ENCODE results near the gene TUBB8. TPM values are rescaled to one million over a fixed set of nuclear protein-coding genes. Genes with fewer than 3 reads are reported as not detected.

The TUBB8 gene
- total and polyA plus RNA-seq, 2 of the 4 experiments (the other 2 are of a cell fraction): 0.07 TPM; not detected in 1

- Histone ChIP-seq H3K18ac (ENCODE audit: low read depth, low read length) (no peak overlapping the region), H2BK15ac (ENCODE audit: low read depth, low read length) (no peak overlapping the region), H3K4me2 (ENCODE audit: low read depth, low read length) (no peak overlapping the region), H4K5ac (ENCODE audit: low read depth, low read length) (no peak overlapping the region), H3K9me3 (ENCODE audit: control insufficient read depth, insufficient read depth, low read length) (no peaks in the 10 kb centered on the region), H2AK9ac (replicated peaks; ENCODE audit: low read depth, low read length, poor library complexity) (no peak overlapping the region), H3K14ac (replicated peaks; ENCODE audit: low read depth, low read length) (no peak overlapping the region), H3K23ac (ENCODE audit: low read depth, low read length) (no peak overlapping the region), H2BK5ac (ENCODE audit: low read depth, low read length, poor library complexity, severe bottlenecking) (no peak overlapping the region), H2BK120ac (ENCODE audit: low read depth, low read length) (no peak overlapping the region), H3K4me1 (ENCODE audit: control insufficient read depth, insufficient read depth, low read length) (no peaks in the 10 kb centered on the region), H4K8ac (ENCODE audit: low read depth in 2 of 2, low read length in 2 of 2) (no peak overlapping the region), H2AFZ (replicated peaks; ENCODE audit: low read length, poor library complexity) (no peak overlapping the region), H3K56ac (ENCODE audit: extremely low read depth, insufficient read depth, low read length) (no peak overlapping the region), H3K36me3 (ENCODE audit: control insufficient read depth, insufficient read depth, low read length) (no peaks in the 10 kb centered on the region), H3K9ac (ENCODE audit: low read depth, low read length) (no peak overlapping the region), H4K20me1 (ENCODE audit: insufficient read depth, low read length) (no peaks in the 10 kb centered on the region), H3K79me1 (ENCODE audit: low read depth in 1 of 2, low read length in 2 of 2) (no peaks in the 10 kb centered on the region), H3K4ac (ENCODE audit: low read depth, low read length) (no peak overlapping the region), H3K9me1 (ENCODE audit: insufficient read depth, low read length) (no peaks in the 10 kb centered on the region), H3K27ac (ENCODE audit: insufficient read depth, low read length) (no peak overlapping the region), H4K91ac (ENCODE audit: insufficient read depth, low read depth, low read length) (no peak overlapping the region), H2BK20ac (ENCODE audit: low read depth, low read length) (no peak overlapping the region), H2AK5ac (ENCODE audit: low read depth, low read length) (no peak overlapping the region), H3K4me3 (ENCODE audit: insufficient read depth, low read depth, low read length) (no peak overlapping the region), H3K27me3 (ENCODE audit: control insufficient read depth, insufficient read depth, low read length) (peaks cover 5% of the 10 kb centered on the region; the same call in 1 of the 2 replicates)
- in situ Hi-C loops (cut with MboI; ENCODE audit: low sequenced_read_pairs): no loop called here
- DNase-seq (no peak), ATAC-seq (ENCODE audit: low read depth) (no peak)
- no TSS peak for BruUV-seq (replicated peaks)
- CTCF ChIA-PET: interaction anchor here (1.6 kb wide), 1 partner anchor 13 kb away, joined by 7 read pairs; no protein-coding TSS in a partner anchor
- dilution Hi-C loops (cut with HindIII; ENCODE audit: low sequenced_read_pairs, unreplicated experiment): no loop called here
- intact Hi-C loops (cut with micrococcal nuclease): no loop called here
- no peak for TF ChIP-seq POLR2A (IDR thresholded peaks at IDR 0.05; ENCODE audit: low read depth, low read length)
- no peak for TF ChIP-seq MAZ (IDR thresholded peaks at IDR 0.05; ENCODE audit: borderline replicate concordance, low read depth, low read length)
- no peak for TF ChIP-seq BHLHE40 (IDR thresholded peaks at IDR 0.05; ENCODE audit: low read depth, low read length)
- no peak for TF ChIP-seq SMC3 (IDR thresholded peaks at IDR 0.05; ENCODE audit: low read depth, low read length)
- no peak for TF ChIP-seq USF2 (IDR thresholded peaks at IDR 0.05; ENCODE audit: low read depth, low read length)
- TF ChIP-seq RAD21 (IDR thresholded peaks at IDR 0.05; ENCODE audit: low read length): no peak
- POLR2A ChIA-PET (ENCODE audit: unreplicated experiment): no interaction called here
- no CpG with 5 or more reads among the region's 2 CpGs for WGBS, 2 experiments (ENCODE audit: extremely low coverage in 2 of 2, insufficient read length in 1 of 2)
These were observed 40.2 kb upstream of the TUBB8 start for GRCh38 chr10:89248-89647.
